K562 (cell line): ENCODE data around the gene ZFPM1. TPM values are rescaled to one million over a fixed set of nuclear protein-coding genes. Genes with fewer than 3 reads are reported as not detected.
A peak's percentile ranks its signal among the peaks of the same experiment; 100 is the strongest.

Source experiments
- BCLAF1 ChIP-seq, 2 experiments: fragments of 450-650 bp in 1 of 2; IDR thresholded peaks; 2 replicates each; pipeline ENCODE4 v1.6.1; 2011 to 2017; ENCODE audit warnings: low read depth in 2 of 2, antibody characterized with exemption in 1 of 2, borderline replicate concordance in 1 of 2, low read length in 1 of 2, mild to moderate bottlenecking in 1 of 2, mixed read lengths in 1 of 2; ENCODE audit not compliant: control insufficient read depth in 1 of 2
- CTCFL ChIP-seq: IDR thresholded peaks from 2 replicates; pipeline ENCODE4 v1.6.1; 2011; ENCODE audit warnings: borderline replicate concordance, low read depth, mild to moderate bottlenecking, moderate library complexity, low read length; ENCODE audit not compliant: insufficient read depth, poor library complexity, severe bottlenecking
- ERF ChIP-seq: fragments of 450-650 bp; formaldehyde crosslinking; IDR thresholded peaks from 2 replicates; pipeline ENCODE4 v1.4.0; 2020; ENCODE audit warnings: mild to moderate bottlenecking, mixed read lengths
- GATAD2A ChIP-seq: fragments of 450-650 bp; IDR thresholded peaks from 2 replicates; pipeline ENCODE4 v1.6.1; 2017
- KAT7 ChIP-seq: sonication (generic); formaldehyde crosslinking; IDR thresholded peaks from 2 replicates; pipeline ENCODE4 v1.8.0; 2022; ENCODE audit warnings: missing genetic modification reagents, mild to moderate bottlenecking, borderline replicate concordance
- NFE2L1 ChIP-seq: fragments of 450-650 bp; IDR thresholded peaks from 2 replicates; pipeline ENCODE4 v1.6.1; 2016; ENCODE audit warnings: missing genetic modification characterization, low read depth, mild to moderate bottlenecking, missing compliant biosample characterization, moderate library complexity, borderline replicate concordance
- POU5F1 ChIP-seq: fragments of 150-350 bp; IDR thresholded peaks from 2 replicates; pipeline ENCODE4 v1.6.1; 2014; ENCODE audit warnings: borderline replicate concordance, low read length, low read depth, mild to moderate bottlenecking; ENCODE audit not compliant: partially characterized antibody
- RAD21 ChIP-seq, 2 experiments: fragments of 250-450 bp in 1 of 2; fragments of 450-650 bp in 1 of 2; sonication (Bioruptor Pico) in 1 of 2; formaldehyde crosslinking in 1 of 2; IDR thresholded peaks in 1 of 2; conservative IDR thresholded peaks in 1 of 2; 2 replicates each; pipeline versions ENCODE4 v1.4.0 to v1.8.0; 2020 to 2022; ENCODE audit warnings: mild to moderate bottlenecking in 2 of 2, moderate library complexity in 1 of 2
- RERE ChIP-seq: sonication (generic); formaldehyde crosslinking; IDR thresholded peaks from 2 replicates; pipeline ENCODE4 v1.8.0; 2023; ENCODE audit warnings: missing genetic modification reagents, mild to moderate bottlenecking, borderline replicate concordance
- SAFB ChIP-seq: fragments of 200-400 bp; formaldehyde crosslinking; IDR thresholded peaks from 2 replicates; pipeline ENCODE4 v1.6.1; 2017; ENCODE audit warnings: low read depth, low read length, borderline replicate concordance
- STAG1 ChIP-seq: sonication (generic); formaldehyde crosslinking; IDR thresholded peaks from 2 replicates; pipeline ENCODE4 v1.5.0; 2020; ENCODE audit warnings: missing genetic modification reagents, borderline replicate concordance
- TEAD4 ChIP-seq, 2 experiments: sonication (generic) in 1 of 2; formaldehyde crosslinking in 1 of 2; IDR thresholded peaks; 2 replicates each; pipeline versions ENCODE4 v1.6.1 to v1.8.0; 2012 to 2022; ENCODE audit warnings: borderline replicate concordance in 1 of 2, inconsistent platforms in 1 of 2, low read length in 1 of 2, mild to moderate bottlenecking in 1 of 2, missing genetic modification reagents in 1 of 2
- ZNF282 ChIP-seq: sonication (generic); formaldehyde crosslinking; IDR thresholded peaks from 2 replicates; pipeline ENCODE4 v1.8.1; 2023; ENCODE audit warnings: missing genetic modification reagents
- ZNF584 ChIP-seq: fragments of 200-800 bp; sonication (Bioruptor generic); IDR thresholded peaks from 2 replicates; pipeline ENCODE4 v1.6.1; 2016; ENCODE audit warnings: low read depth, mild to moderate bottlenecking, missing genetic modification characterization, missing compliant biosample characterization
- polyA plus RNA-seq, 8 experiments: library from polyadenylated mRNA; depleted of rRNA in 4 of 8; stranded (reverse) in 5 of 8; unstranded in 3 of 8; fragments of >200 nt; fragmentation: Nextera tagmentation in 2 of 8; fragmentation: Illumina TruSeq in 1 of 8; extraction: Ambion mirVana in 2 of 8; extraction: Trizol in 1 of 8; gene quantifications; 2 replicates each; pipeline versions ENCODE4 v1.2.1 to v1.2.3, GENCODE V29; 2011 to 2014; ENCODE audit warnings: inconsistent platforms in 1 of 8, missing spikeins in 1 of 8
- total RNA-seq, 7 experiments: library from RNA; depleted of rRNA in 6 of 7; stranded (reverse); fragments of >200 nt in 6 of 7; fragmentation: Illumina TruSeq in 2 of 7; extraction: Trizol in 2 of 7; gene quantifications; 2 replicates each; pipeline versions ENCODE4 v1.2.1 to v1.2.3, GENCODE V29; 2011 to 2021; ENCODE audit warnings: low replicate concordance in 1 of 7

ZFPM1 gene
- total and polyA plus RNA-seq, 9 of the 15 experiments (the other 6 are each of a cell fraction or from before 2014, with no cell fraction given): 0.03 to 35.9 (median 1.4) TPM

- TF ChIP-seq CTCFL (peak; percentile 34), POU5F1 (no peak), BCLAF1 (IDR thresholded peaks at IDR 0.05; ENCODE audit: borderline replicate concordance in 1 of 2, control insufficient read depth in 1 of 2, low read depth in 2 of 2, low read length in 1 of 2) (no peak), RERE (CRISPR knock-in tag) (no peak), STAG1 (CRISPR knock-in tag) (peak; percentile 29; the same call in 1 of the 2 replicates), NFE2L1 (tag) (no peak), ERF (CRISPR knock-in tag) (no peak), ZNF584 (CRISPR knock-in tag) (no peak), RAD21 (CRISPR knock-in tag; conservative IDR thresholded peaks at IDR 0.05 in 1 of 2, IDR thresholded peaks at IDR 0.05 in 1 of 2) (peak in 1 of 2 experiments; percentile 17; a peak in 1 of 4 replicates), SAFB (no peak), GATAD2A (no peak), KAT7 (CRISPR knock-in tag) (no peak), TEAD4 (IDR thresholded peaks at IDR 0.05; ENCODE audit: low read length) (no peak), TEAD4 (CRISPR knock-in tag; IDR thresholded peaks at IDR 0.05; ENCODE audit: borderline replicate concordance) (no peak), ZNF282 (CRISPR knock-in tag) (no peak)
These were observed 49.1 kb upstream of the ZFPM1 start (continued) for GRCh38 chr16:88403794-88404581.
